ENCODE measurements around the gene PARD6B.
"Not testable (repeated sequence)": the region's sequence is repeated elsewhere in the genome, so short reads cannot be mapped to it uniquely, and the experiment has no call there.

PARD6B gene, protein sequence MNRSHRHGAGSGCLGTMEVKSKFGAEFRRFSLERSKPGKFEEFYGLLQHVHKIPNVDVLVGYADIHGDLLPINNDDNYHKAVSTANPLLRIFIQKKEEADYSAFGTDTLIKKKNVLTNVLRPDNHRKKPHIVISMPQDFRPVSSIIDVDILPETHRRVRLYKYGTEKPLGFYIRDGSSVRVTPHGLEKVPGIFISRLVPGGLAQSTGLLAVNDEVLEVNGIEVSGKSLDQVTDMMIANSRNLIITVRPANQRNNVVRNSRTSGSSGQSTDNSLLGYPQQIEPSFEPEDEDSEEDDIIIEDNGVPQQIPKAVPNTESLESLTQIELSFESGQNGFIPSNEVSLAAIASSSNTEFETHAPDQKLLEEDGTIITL

DNA sequence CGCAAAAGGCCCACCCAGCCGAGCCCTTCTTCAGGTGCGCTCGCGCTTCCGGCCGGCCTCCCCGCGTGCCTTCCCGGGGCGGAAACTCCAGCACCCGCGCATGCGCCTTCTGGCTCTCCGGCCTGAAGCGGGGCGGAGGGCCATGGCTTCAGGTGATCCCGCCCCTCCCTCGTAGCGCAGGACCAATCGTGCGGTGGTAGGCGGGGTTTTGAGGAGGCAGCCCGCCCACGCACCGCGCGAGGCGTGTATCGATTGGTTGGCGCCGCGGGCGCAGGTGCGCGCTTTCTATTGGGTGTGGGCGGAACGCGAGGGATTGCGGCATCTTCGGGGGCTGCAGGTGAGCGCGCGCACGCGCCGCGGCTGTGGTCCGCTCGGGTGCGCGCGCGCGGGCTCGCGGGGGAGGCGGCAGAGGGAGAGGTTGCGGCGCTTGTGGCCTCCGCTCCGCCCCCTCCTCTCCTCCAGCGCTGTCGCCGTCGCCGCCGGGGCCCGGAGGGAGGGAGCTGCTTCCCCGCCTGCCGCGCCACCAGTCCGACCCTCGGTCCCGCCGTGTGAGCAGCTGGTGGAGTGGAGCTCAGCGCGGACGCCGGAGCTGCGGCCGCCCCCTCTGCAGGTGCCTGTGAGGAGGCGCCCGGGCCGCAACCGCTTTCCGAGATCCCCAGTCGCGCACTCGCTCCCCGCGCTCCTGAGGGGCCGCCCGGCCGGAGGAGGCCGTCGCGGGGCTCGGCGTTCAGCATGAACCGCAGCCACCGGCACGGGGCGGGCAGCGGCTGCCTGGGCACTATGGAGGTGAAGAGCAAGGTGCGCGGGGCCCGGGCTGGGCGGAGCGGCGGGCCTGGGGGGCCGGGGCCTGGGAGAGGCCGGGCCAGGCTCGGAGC lies at the start of gene PARD6B:
Gene PARD6B (plus strand): TSS at position 526 of the 875 bp plus-strand sequence. CDS start 207 bp downstream, at position 733.
- peak; percentile 99 for DNase-seq (ENCODE audit: low spot score)
- peak; percentile 78 for FAIRE-seq

DNA sequence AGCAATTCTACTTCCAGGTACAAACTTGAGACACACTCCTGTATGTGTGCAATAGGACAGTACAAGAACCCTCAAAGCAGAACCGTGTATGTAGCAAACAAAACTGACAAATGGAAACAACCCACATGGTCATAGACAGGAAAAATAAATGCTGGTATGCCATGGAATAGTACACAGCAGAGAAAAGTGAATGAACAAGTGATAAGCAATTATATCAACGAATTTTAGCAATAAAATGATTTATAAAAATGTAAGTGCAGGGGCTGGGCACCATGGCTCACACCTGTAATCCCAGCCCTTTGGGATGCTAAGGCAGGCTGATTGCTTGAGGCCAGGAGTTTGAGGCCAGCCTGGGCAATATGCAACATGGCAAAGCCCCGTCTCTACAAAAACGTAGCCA lies 49.3 kb upstream of the PARD6B start:
- FAIRE-seq (no peak), DNase-seq (ENCODE audit: low spot score) (no peak)

DNA sequence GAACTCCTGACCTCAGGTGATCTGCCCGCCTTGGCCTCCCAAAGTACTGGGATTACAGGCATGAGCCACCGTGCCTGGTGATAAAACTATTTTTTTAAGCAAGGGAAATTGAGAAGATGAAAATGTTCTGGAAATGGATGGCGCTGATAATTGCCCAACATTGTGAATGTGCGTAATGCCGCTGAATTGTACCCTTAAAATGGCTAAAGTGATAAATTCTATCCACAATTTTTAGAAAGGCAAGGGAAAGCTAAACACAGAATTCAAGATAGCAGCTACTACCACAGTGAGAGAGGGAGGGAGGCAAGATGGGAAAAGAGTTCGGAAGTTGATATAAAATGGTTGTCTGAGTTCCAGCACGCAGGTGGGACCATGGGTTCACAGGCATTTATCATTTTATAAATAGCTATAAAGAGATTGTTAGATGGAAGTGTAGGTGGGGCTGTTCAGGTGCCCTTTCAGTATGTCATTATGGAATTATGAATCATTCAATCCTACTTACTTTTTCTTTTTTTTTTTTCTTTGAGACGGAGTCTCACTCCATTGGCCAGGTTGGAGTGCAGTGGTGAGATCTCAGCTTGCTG lies 48.3 kb upstream of the PARD6B start:
- DNase-seq (ENCODE audit: low spot score) (no peak), FAIRE-seq (no peak)

DNA sequence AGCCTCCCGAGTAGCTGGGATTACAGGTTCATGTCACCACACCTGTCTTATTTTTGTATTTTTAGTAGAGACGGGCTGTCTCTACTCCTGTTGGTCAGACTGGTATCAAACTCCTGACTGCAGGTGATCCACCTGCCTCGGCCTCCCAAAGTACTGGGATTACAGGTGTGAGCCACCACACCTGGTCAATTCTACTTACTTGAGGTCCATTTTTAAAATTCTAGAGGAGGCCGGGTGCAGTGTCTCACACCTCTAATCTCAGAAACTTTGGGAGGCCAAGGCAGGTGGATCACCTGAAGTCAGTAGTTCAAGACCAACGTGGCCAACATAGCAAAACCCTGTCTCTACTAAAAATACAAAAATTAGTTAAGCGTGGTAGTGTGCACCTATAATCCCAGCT lies 47.8 kb upstream of the PARD6B start:
- no peak for FAIRE-seq

DNA sequence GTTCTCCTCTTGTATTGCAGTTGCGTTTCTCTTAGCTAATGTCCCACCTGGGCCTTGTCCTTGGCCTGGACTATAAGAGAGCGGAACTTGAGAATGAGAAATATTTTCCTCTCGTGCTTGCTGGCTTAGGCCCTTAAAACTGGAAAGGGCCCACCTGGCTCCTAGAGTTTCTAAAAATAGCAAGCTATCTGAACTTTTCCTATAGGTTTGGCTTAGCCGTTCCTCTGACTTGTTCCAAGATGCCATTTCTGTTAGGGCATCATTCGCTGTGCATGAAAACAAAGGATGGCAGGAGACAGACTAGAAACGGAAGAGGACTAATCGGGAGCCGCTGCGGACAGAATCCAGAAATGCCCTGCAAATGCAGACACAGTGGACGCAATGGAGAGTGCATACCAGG lies 44.6 kb upstream of the PARD6B start:
- FAIRE-seq (no peak), DNase-seq (ENCODE audit: low spot score) (no peak)

More for the DNA sequence above, 47.8 kb upstream of the PARD6B start:
- no peak for DNase-seq (ENCODE audit: low spot score)

DNA sequence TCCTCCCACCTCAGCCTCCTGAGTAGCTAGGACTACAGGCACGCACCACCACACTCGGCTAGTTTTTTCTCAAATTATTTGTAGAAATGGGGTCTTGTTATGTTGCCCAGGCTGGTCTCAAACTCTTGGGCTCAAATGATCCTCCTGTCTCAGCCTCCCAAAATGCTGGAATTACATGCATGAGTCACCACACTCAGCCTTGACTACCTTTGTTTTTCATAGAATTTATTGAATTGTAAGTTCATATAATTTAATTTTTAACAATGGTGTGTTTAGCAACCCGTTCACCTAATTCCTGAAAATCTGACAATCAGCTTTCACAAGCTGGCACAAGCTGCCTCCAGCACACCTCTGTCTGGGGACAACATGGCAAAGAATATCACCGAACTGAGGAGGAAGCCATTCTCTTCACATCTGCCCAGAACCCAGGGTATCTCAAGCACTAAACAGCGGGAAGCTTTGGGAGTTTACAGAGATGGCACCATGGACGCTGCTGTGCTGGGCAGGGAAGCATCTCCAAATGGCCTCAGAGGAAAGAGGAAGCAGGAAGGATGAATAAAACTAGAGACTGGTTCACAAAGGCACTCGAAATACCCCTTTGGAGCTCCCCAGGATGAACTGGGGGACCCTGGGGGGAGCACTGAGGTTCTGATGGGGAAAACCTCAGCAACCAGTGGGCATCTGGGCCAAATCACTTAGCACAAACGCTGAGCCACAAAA lies 43.0 kb upstream of the PARD6B start:
- FAIRE-seq (no peak), DNase-seq (ENCODE audit: low spot score) (no peak)

DNA sequence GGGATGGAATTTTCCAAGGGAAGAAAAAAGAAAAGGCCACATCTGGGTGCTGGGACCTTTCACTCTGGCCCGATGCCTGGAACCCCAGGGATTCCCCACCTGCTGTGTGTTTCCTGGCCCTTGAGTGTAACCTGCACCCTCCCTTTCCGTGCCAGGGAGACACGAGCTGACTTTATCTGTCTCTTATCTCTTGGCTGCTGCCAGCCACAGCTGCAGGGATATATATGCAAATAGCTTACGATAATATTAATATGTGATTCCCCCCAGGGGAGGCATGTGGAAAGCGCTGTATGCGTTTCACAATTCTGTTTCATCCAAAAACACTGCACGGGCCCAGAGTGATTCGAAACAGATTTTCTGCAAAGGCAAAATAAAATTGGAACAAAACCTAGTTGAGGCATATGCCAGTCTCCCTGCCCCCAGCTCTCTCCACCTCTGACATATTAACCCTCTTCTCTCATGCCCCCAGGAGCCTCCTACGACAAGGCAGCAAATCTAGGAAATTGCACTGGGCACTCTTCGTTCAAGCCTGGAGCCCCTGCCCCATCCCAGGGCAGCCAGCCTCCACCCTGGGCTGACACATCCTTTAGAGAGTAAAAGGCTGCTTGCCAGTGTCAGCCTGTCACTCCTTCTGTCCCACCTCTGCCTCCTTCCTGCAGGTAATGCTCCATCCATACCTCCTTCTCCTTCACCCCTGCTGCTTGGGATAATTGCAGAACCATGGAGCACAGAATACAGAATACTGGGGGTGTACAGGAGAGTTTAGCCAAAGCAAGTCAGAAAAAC lies 41.3 kb upstream of the PARD6B start:
- FAIRE-seq: no peak
- DNase-seq (ENCODE audit: low spot score): no peak

DNA sequence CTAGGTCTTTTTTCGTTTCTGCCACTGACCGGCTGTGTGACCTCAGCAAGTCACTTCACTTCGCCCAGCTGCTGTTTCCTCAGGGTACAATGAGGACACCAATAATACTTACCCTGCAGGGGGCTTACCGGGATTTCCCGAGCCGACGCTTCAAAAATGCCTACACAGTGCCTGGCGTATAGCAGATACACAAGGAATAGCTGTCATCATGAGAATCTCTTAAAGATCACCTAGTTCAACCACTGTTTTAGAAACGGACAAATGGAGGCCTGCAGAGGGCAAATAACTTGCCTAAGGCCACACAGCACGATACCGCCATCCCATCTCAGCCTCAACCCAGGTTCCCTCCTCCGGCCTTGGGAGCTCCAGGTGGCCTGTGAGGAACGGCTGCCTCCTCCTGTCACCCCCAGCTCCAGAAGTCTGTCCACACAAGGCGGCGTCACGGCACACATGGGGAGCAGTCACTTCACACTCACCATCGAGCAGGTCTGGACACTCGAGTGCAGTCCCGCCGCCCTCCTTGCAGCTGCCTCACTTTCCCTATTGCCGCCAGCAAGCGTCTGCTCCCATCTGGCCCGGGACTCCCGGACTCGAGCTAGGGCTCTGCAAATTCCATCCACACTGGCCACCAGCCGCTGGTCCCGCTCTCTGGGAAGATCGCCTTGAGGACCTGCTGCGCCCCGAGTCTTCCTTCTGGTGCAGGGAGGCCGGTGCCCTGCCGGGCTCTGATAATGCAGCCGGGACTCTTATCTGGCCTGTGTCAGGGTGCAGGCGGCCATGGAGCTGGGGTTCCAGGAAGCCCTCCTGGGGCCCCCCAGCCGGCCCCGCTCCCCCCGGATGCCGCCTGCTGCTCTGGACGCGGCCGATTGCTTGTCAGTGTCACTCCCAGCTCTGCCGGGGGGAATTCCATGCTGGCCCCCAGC lies 40.5 kb upstream of the PARD6B start, which contains the start of gene RIPOR3:
Gene RIPOR3 (minus strand): TSS at position 893 of the 923 bp plus-strand sequence. CDS start 414 bp downstream, at position 479.
- FAIRE-seq (no peak), DNase-seq (ENCODE audit: low spot score) (no peak)

DNA sequence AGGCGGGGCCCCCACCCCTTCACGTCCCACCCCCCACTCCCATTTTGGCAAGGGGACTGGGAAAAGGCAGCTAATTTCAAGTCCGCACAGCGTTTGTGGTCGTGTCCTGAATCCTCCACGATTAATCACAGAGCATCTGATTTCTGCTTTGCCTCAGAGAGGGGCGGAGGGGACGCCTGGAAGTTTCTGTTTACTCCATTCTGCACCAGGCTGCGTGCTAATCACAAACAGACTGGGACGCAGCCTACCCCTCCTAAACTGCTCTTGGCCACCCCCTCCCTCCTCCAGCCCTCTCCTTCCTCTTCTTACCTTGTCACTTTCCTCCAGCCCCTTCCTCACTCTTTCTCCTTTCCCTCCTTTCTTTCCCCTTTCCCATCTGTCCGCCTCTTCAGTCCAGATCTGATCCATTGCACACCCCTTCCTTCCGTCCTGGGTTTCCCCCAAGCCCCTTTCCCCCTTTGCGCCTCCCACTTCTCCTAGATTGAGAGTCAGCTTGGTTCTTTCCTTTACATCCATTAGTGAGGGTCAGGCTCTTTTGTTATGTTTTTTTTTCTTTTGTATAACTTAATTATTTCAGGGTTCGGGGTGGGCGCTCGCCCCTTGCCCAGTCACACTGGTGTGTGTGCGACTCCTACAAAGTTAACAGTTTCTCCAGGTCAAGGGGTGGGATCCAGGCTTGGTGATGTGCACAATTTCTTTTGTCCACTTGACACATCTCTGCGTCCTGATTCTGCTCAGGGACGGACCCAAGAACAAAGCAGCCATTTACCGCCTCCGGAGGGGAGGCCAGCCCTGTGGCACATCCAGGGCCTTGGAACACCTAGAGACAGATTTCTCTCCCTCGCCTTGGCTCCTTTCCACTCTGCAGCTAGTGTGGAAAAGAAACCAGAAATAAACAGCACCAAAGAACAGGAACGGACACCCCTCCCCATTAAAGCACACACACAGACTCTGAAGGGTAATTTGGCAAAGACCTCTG lies 39.5 kb upstream of the PARD6B start:
- DNase-seq (ENCODE audit: low spot score): no peak

DNA sequence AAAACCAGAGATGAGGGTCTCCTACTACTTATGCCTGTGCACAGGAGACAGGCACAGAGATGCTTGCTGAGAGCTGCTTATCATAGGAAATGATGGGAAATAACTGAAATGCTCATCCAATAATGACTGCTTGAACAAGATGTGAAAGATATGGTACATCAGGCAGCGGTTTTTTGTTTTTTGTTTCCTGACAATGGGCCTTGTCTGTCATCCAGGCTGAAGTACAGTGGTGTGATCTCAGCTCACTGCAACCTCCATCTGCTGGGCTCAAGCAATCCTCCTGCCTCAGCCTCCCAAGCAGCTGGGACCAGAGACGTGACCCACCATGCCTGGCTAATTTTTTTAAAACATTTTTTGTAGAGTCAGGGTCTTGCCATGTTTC lies 38.8 kb upstream of the PARD6B start:
- DNase-seq (ENCODE audit: low spot score): no peak
- no peak for FAIRE-seq

More for the DNA sequence above, 39.5 kb upstream of the PARD6B start:
- no peak for FAIRE-seq

DNA sequence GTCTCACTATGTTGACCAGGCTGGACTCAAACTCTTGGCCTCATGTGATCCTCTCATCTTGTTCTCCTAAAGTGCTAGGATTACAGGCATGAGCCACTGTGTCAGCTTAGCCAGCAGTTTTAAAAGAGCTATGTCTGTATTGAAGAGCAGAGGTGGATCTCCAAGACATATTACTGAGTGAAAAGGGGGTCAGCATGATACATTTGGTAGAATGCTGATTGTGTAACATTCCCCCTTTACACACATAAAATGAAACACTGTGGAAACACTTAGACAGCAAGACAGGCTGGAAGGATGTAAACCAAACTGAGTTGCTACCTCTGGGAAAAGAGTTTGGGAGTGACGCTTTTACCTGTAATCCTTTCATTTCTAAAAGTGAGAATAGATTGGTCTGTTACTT lies 38.4 kb upstream of the PARD6B start:
- FAIRE-seq: no peak
- no peak for DNase-seq (ENCODE audit: low spot score)

DNA sequence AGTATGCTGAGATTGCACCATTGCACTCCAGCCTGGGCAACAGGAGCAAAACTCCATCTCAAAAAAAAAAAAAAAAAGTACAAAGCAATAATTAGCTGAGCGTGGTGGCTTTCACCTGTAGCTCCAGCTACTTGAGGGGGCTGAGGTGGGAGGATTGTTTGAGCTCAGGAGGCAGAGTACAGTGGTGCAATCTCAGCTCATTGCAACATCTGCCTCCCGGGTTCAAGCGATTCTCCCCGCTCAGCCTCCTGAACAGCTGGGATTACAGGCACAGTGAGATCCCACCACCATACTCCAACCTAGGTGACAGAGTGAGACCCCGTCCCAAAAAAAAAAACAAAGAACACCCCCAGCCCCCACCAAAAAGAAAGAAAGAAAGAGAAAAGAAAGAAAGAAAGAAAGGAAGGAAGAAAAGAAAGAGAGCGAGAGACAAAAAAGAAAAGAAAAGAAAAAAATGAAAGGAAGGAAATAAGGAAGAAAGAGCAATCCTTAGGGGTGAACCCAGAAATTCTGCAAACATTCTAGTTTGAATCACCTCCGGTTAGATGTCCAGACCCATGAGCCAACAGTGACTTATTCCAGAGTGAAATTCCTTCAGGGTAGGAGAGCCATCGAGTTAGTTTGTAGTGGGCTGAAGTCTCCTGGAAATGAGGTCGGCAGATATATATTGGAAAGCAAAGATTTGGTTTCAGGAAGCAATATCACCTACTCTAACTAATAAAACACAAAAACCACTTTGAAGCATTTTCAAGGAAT lies 36.8 kb upstream of the PARD6B start:
- no peak for FAIRE-seq
- no peak for DNase-seq (ENCODE audit: low spot score)

DNA sequence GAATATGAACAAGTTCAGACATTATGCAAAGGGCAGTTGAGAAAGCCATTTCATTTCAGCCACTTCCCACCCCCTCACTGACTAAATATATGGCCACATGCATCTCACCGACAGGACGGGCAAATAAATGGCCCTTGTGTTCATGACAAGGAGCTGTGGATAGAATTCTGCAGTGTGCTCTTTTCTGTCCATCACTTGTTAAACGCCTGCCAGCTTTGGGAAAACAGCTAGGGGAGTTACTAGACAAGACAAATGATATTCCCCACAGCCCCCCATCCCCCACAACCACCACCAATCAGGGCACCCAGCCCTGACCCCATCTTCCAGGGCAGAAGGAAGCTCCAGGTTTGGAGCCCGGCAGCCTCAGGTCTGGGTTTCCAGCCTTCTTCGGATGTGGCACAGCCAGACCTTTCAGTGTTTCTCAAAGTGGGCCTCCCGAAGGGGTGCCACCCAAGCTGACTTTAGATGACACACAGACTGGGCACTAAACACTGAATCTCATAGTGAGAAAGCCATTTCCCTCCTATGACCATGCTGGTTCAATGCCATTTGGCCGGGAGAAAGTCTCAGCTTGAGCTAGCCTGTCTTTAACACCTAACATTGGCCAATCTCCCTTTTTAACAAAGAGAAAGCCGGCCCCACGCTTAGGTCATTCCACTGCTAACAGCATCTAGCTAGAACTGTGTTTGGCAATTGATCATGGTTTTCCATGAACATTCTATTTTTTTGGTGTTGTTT lies 36.1 kb upstream of the PARD6B start:
- DNase-seq (ENCODE audit: low spot score): no peak
- no peak for FAIRE-seq

DNA sequence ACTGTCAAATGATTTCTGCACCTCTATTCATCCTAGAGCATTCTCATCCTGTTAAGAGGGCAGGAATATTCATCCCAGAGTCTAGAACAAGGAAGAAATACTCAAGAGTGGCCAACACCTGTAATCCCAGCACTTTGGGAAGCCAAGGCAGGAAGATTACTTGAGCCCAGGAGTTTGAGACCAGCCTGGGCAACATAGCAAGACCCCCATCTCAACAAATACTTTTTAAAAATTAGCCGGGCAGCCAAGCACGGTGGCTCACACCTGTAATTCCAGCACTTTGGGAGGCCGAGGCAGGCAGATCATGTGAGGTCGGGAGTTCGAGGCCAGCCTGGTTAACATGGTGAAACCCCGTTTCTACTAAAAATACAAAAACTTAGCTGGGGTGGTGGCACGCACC lies 33.1 kb upstream of the PARD6B start:
- DNase-seq (ENCODE audit: low spot score); FAIRE-seq: not testable (repeated sequence)

DNA sequence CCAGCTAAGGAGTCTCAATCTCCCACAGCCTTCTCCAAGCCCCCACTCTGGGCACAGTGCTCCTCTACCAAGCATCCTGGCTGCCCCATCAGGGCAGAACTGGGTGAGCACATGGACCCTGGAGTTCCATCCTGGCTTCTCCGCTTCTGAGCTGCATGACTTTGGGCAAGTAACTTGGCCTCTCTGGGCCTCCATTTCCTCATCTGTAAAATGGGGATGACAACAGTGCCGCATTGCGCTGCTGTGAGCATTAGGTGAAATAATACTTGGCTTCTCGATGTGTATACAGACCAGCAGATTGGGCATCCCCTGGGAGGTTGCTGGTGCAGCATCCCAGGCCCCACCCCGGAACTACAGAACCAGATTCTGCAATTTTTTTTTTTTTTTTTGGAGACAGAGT lies 31.7 kb upstream of the PARD6B start:
- DNase-seq (ENCODE audit: low spot score): no peak
- FAIRE-seq: no peak

DNA sequence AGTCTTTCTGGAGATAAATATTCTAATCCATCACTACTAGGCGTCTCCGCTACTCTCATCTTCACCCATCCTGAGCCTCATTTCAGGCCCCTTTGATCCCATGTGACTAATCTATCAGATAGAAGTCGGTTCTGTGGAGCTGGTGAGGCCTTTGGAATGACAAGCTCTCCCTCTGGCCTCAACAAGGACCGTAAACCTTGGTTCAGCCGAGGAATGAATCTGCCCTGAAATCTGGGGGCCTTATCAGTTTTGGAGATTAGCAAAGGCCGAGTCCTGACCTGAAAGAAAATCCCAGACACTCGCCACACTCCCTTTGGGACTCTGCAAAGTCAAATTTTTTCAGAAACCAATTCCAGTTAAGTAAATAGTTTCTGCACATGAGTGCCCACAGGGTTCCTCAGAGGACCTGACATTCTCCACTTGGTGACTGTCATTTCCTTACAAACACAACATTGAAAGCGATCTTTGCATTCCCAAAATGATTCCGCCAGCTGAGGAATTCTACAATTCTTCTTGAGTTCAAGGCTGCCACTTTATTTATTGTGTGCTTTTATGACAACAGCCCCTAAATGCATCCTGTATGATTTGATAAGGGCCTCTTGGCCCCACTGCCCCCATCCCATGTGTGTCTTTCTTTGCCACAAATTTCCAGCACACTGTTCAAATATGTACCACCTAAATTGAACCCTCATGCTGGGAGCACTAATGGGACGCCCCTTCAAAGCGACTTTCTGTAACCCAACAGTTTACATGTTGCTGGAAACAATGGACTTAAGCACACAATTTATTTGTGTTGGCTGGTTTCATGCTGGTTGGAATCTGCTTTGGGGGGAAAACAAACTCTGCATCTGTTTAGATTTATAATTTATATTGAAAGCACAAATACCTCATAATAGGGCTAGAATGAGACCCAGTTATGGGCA lies 30.1 kb upstream of the PARD6B start:
- DNase-seq (ENCODE audit: low spot score): no peak
- no peak for FAIRE-seq
